Measurements from ENCODE around the gene FSTL3. TPM values are rescaled to one million over a fixed set of nuclear protein-coding genes. Genes with fewer than 3 reads are reported as not detected.

FSTL3 gene
- total and polyA plus RNA-seq, 2 of the 13 experiments (the other 11 are each of a cell fraction or from before 2014, with no cell fraction given): 13.5 to 15.6 TPM

DNA sequence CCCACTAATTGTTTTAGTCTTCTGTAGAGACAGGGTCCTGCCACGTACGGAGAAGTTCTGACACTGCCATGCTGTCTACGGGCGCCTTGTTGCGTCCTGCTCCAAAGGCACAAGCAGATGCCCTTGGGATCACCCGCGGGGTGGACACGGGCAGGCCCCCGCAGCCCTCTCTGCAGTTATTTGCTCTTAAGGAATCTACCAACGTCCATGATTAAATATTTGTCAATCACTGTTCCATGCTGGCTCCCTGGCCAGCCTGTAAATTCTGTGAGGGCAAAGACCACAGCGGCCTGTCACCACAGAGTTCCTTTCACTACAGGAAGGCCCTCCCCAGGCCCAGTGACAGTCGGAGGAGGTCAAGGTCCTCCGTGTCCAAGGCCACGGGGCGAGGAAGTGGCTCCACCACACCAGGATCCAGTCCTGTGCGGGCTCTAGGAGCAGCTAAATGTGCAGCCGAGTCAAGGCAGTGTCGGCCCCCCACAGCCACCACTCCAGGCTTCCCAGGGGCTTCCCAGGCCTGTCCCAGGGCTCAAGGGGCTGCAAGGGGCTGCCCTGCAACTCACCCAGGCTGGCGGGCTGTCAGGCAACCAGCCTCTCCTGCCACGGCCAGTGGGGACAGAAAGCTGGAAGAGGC lies 15.3 kb upstream of the FSTL3 start (continued):
- TF ChIP-seq HOXA3 (CRISPR knock-in tag; IDR thresholded peaks at IDR 0.05): peak; percentile 91
- TF ChIP-seq, protein P1, sequence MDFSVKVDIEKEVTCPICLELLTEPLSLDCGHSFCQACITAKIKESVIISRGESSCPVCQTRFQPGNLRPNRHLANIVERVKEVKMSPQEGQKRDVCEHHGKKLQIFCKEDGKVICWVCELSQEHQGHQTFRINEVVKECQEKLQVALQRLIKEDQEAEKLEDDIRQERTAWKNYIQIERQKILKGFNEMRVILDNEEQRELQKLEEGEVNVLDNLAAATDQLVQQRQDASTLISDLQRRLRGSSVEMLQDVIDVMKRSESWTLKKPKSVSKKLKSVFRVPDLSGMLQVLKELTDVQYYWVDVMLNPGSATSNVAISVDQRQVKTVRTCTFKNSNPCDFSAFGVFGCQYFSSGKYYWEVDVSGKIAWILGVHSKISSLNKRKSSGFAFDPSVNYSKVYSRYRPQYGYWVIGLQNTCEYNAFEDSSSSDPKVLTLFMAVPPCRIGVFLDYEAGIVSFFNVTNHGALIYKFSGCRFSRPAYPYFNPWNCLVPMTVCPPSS (IDR thresholded peaks at IDR 0.05): no peak
- no peak for TF ChIP-seq ZNF562 (CRISPR knock-in tag; IDR thresholded peaks at IDR 0.05; ENCODE audit: borderline replicate concordance)
- TF ChIP-seq PAF1 (CRISPR knock-in tag; IDR thresholded peaks at IDR 0.05): peak; percentile 72
- TF ChIP-seq STAG1 (CRISPR knock-in tag; IDR thresholded peaks at IDR 0.05): peak; percentile 6; the same call in 1 of the 2 replicates
- peak; percentile 92 for TF ChIP-seq ZNF292 (CRISPR knock-in tag; IDR thresholded peaks at IDR 0.05; ENCODE audit: borderline replicate concordance, low read depth)
- TF ChIP-seq MTF1 (CRISPR knock-in tag; IDR thresholded peaks at IDR 0.05): no peak
- TF ChIP-seq RXRB (CRISPR knock-in tag; IDR thresholded peaks at IDR 0.05; ENCODE audit: borderline replicate concordance): peak; percentile 92
- no peak for TF ChIP-seq TEAD2 (CRISPR knock-in tag; IDR thresholded peaks at IDR 0.05)
- TF ChIP-seq ZNF224 (CRISPR knock-in tag; IDR thresholded peaks at IDR 0.05): no peak
- TF ChIP-seq NFRKB (IDR thresholded peaks at IDR 0.05): no peak
- TF ChIP-seq, protein P2, sequence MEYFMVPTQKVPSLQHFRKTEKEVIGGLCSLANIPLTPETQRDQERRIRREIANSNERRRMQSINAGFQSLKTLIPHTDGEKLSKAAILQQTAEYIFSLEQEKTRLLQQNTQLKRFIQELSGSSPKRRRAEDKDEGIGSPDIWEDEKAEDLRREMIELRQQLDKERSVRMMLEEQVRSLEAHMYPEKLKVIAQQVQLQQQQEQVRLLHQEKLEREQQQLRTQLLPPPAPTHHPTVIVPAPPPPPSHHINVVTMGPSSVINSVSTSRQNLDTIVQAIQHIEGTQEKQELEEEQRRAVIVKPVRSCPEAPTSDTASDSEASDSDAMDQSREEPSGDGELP (IDR thresholded peaks at IDR 0.05; ENCODE audit: borderline replicate concordance, low read depth): peak; percentile 76
- TF ChIP-seq, protein P3, sequence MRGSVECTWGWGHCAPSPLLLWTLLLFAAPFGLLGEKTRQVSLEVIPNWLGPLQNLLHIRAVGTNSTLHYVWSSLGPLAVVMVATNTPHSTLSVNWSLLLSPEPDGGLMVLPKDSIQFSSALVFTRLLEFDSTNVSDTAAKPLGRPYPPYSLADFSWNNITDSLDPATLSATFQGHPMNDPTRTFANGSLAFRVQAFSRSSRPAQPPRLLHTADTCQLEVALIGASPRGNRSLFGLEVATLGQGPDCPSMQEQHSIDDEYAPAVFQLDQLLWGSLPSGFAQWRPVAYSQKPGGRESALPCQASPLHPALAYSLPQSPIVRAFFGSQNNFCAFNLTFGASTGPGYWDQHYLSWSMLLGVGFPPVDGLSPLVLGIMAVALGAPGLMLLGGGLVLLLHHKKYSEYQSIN (CRISPR knock-in tag; IDR thresholded peaks at IDR 0.05; ENCODE audit: borderline replicate concordance): no peak
- TF ChIP-seq ZMYM4 (CRISPR knock-in tag; IDR thresholded peaks at IDR 0.05): 0 out of 2 replicates have a peak, but pooled peaks have one; percentile 11
- TF ChIP-seq, protein P4, sequence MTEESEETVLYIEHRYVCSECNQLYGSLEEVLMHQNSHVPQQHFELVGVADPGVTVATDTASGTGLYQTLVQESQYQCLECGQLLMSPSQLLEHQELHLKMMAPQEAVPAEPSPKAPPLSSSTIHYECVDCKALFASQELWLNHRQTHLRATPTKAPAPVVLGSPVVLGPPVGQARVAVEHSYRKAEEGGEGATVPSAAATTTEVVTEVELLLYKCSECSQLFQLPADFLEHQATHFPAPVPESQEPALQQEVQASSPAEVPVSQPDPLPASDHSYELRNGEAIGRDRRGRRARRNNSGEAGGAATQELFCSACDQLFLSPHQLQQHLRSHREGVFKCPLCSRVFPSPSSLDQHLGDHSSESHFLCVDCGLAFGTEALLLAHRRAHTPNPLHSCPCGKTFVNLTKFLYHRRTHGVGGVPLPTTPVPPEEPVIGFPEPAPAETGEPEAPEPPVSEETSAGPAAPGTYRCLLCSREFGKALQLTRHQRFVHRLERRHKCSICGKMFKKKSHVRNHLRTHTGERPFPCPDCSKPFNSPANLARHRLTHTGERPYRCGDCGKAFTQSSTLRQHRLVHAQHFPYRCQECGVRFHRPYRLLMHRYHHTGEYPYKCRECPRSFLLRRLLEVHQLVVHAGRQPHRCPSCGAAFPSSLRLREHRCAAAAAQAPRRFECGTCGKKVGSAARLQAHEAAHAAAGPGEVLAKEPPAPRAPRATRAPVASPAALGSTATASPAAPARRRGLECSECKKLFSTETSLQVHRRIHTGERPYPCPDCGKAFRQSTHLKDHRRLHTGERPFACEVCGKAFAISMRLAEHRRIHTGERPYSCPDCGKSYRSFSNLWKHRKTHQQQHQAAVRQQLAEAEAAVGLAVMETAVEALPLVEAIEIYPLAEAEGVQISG (CRISPR knock-in tag; IDR thresholded peaks at IDR 0.05): peak; percentile 84
- TF ChIP-seq PHF8 (CRISPR knock-in tag; IDR thresholded peaks at IDR 0.05): peak; percentile 76
- peak; percentile 99 for TF ChIP-seq SAP130 (CRISPR knock-in tag; IDR thresholded peaks at IDR 0.05; ENCODE audit: low read depth)
- TF ChIP-seq, protein P5, sequence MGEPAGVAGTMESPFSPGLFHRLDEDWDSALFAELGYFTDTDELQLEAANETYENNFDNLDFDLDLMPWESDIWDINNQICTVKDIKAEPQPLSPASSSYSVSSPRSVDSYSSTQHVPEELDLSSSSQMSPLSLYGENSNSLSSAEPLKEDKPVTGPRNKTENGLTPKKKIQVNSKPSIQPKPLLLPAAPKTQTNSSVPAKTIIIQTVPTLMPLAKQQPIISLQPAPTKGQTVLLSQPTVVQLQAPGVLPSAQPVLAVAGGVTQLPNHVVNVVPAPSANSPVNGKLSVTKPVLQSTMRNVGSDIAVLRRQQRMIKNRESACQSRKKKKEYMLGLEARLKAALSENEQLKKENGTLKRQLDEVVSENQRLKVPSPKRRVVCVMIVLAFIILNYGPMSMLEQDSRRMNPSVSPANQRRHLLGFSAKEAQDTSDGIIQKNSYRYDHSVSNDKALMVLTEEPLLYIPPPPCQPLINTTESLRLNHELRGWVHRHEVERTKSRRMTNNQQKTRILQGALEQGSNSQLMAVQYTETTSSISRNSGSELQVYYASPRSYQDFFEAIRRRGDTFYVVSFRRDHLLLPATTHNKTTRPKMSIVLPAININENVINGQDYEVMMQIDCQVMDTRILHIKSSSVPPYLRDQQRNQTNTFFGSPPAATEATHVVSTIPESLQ (CRISPR knock-in tag; conservative IDR thresholded peaks at IDR 0.05): no peak
- TF ChIP-seq, protein P6, sequence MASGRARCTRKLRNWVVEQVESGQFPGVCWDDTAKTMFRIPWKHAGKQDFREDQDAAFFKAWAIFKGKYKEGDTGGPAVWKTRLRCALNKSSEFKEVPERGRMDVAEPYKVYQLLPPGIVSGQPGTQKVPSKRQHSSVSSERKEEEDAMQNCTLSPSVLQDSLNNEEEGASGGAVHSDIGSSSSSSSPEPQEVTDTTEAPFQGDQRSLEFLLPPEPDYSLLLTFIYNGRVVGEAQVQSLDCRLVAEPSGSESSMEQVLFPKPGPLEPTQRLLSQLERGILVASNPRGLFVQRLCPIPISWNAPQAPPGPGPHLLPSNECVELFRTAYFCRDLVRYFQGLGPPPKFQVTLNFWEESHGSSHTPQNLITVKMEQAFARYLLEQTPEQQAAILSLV (CRISPR knock-in tag; IDR thresholded peaks at IDR 0.05; ENCODE audit: borderline replicate concordance): no peak
- TF ChIP-seq, protein P7, sequence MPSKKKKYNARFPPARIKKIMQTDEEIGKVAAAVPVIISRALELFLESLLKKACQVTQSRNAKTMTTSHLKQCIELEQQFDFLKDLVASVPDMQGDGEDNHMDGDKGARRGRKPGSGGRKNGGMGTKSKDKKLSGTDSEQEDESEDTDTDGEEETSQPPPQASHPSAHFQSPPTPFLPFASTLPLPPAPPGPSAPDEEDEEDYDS (CRISPR knock-in tag; IDR thresholded peaks at IDR 0.05): peak; percentile 75
- 0 out of 2 replicates have a peak, but pooled peaks have one; percentile 64 for TF ChIP-seq ZIK1 (CRISPR knock-in tag; IDR thresholded peaks at IDR 0.05; ENCODE audit: borderline replicate concordance, low read depth)

Measured in HepG2 (cell line).